ENCODE results near the gene NAP1L4. TPM values are rescaled to one million over a fixed set of nuclear protein-coding genes. Genes with fewer than 3 reads are reported as not detected.

NAP1L4 gene
- total and polyA plus RNA-seq, 2 of the 4 experiments (the other 2 are of a cell fraction), result 71.5 to 80.7 TPM

DNA sequence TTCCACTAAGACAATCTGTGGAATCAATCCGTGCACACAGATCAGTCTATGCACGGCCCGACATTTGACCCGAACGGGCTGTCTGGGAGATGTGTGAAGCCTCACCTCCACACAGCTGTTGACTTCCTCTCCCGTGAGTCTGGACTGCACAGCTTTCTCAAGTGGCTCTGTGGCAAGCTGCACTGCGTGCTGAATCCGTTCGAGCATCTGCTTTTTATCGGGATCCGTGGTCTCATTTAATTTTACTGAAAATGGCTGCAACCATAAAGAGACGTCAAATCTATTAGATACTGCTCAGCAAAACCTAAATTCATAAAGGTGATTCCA, 45.8 kb upstream of the NAP1L4 start:
- no peak overlapping the region for H3K4me3 ChIP-seq (ENCODE audit: insufficient read depth, low read depth, low read length)
- H3K23ac ChIP-seq (ENCODE audit: low read depth, low read length), result no peak overlapping the region
- no TSS peak for BruUV-seq (replicated peaks)
- no peak overlapping the region for H2BK20ac ChIP-seq (ENCODE audit: low read depth, low read length)
- intact Hi-C loops (cut with micrococcal nuclease) (loop anchor here (1.0 to 10.0 kb wide), 3 partner anchors 54 to 367 kb away; no protein-coding TSS in a partner anchor), dilution Hi-C loops (cut with HindIII; ENCODE audit: low sequenced_read_pairs, unreplicated experiment) (no loop called here), in situ Hi-C loops (cut with MboI; ENCODE audit: low sequenced_read_pairs) (no loop called here)
- H3K9me3 ChIP-seq (ENCODE audit: control insufficient read depth, insufficient read depth, low read length), result no peaks in the 10 kb centered on the region
- no peaks in the 10 kb centered on the region for H3K27me3 ChIP-seq (ENCODE audit: control insufficient read depth, insufficient read depth, low read length)
- H4K91ac ChIP-seq (ENCODE audit: insufficient read depth, low read depth, low read length), result no peak overlapping the region
- H3K18ac ChIP-seq (ENCODE audit: low read depth, low read length), result no peak overlapping the region
- H3K36me3 ChIP-seq (ENCODE audit: control insufficient read depth, insufficient read depth, low read length), result peaks cover 67% of the 10 kb centered on the region
- no peak overlapping the region for H2AK5ac ChIP-seq (ENCODE audit: low read depth, low read length)
- no peak overlapping the region for H3K27ac ChIP-seq (ENCODE audit: insufficient read depth, low read length)
- no peak overlapping the region for H3K9ac ChIP-seq (ENCODE audit: low read depth, low read length)
- no peak overlapping the region for H3K4ac ChIP-seq (ENCODE audit: low read depth, low read length)
- H2BK5ac ChIP-seq (ENCODE audit: low read depth, low read length, poor library complexity, severe bottlenecking), result no peak overlapping the region
- no peak for DNase-seq
- no peak overlapping the region for H4K5ac ChIP-seq (ENCODE audit: low read depth, low read length)
- H2AK9ac ChIP-seq (replicated peaks; ENCODE audit: low read depth, low read length, poor library complexity), result no peak overlapping the region
- peaks cover 47 to 81% of the 10 kb centered on the region in 2 experiments for H3K79me1 ChIP-seq (ENCODE audit: low read depth in 1 of 2, low read length in 2 of 2)
- 94% methylated on average over 6 of the region's 12 CpGs; no CpG with 5 or more reads in 1 of the 2 experiments for WGBS, 2 experiments (ENCODE audit: extremely low coverage in 2 of 2, insufficient read length in 1 of 2)
- ChIA-PET POLR2A (ENCODE audit: unreplicated experiment) (no interaction called here), CTCF (interaction anchor here (1.1 to 2.0 kb wide), 3 partner anchors 9 to 53 kb away, joined by 4 to 11 read pairs (median 5); no protein-coding TSS in a partner anchor)
- no peak overlapping the region for H3K56ac ChIP-seq (ENCODE audit: extremely low read depth, insufficient read depth, low read length)
- H3K4me1 ChIP-seq (ENCODE audit: control insufficient read depth, insufficient read depth, low read length), result no peaks in the 10 kb centered on the region
- H2BK15ac ChIP-seq (ENCODE audit: low read depth, low read length), result no peak overlapping the region
- TF ChIP-seq, protein P1, sequence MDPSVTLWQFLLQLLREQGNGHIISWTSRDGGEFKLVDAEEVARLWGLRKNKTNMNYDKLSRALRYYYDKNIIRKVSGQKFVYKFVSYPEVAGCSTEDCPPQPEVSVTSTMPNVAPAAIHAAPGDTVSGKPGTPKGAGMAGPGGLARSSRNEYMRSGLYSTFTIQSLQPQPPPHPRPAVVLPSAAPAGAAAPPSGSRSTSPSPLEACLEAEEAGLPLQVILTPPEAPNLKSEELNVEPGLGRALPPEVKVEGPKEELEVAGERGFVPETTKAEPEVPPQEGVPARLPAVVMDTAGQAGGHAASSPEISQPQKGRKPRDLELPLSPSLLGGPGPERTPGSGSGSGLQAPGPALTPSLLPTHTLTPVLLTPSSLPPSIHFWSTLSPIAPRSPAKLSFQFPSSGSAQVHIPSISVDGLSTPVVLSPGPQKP (IDR thresholded peaks at IDR 0.05; ENCODE audit: borderline replicate concordance, low read depth, low read length), result no peak
- TF ChIP-seq FOS (IDR thresholded peaks at IDR 0.05; ENCODE audit: low read depth, low read length) (no peak), RAD21 (IDR thresholded peaks at IDR 0.05; ENCODE audit: low read length) (no peak), SMC3 (IDR thresholded peaks at IDR 0.05; ENCODE audit: low read depth, low read length) (no peak), POLR2A (IDR thresholded peaks at IDR 0.05; ENCODE audit: low read depth, low read length) (no peak), MAZ (IDR thresholded peaks at IDR 0.05; ENCODE audit: borderline replicate concordance, low read depth, low read length) (no peak), NFE2L2 (IDR thresholded peaks at IDR 0.05; ENCODE audit: low read depth, low read length) (no peak)
- no peak overlapping the region for H2BK120ac ChIP-seq (ENCODE audit: low read depth, low read length)
- H3K9me1 ChIP-seq (ENCODE audit: insufficient read depth, low read length), result no peaks in the 10 kb centered on the region; the same call in 1 of the 2 replicates
- no peak overlapping the region for H3K4me2 ChIP-seq (ENCODE audit: low read depth, low read length)
- H2AFZ ChIP-seq (replicated peaks; ENCODE audit: low read length, poor library complexity), result peak overlapping the region; percentile 6
- peaks cover 76% of the 10 kb centered on the region for H4K20me1 ChIP-seq (ENCODE audit: insufficient read depth, low read length)
- no peak overlapping the region for H3K14ac ChIP-seq (replicated peaks; ENCODE audit: low read depth, low read length)
- H4K8ac ChIP-seq (ENCODE audit: low read depth in 2 of 2, low read length in 2 of 2), result no peak overlapping the region
- no peak for ATAC-seq (ENCODE audit: low read depth)

All from IMR-90 (cell line).